ENCODE measurements around the gene RBMS3. TPM values are rescaled to one million over a fixed set of nuclear protein-coding genes. Genes with fewer than 3 reads are reported as not detected.
"Not testable (repeated sequence)": the region's sequence is repeated elsewhere in the genome, so short reads cannot be mapped to it uniquely, and the experiment has no call there.

The RBMS3 gene
- polyA plus RNA-seq, 1 donor, result 27.7 TPM

DNA sequence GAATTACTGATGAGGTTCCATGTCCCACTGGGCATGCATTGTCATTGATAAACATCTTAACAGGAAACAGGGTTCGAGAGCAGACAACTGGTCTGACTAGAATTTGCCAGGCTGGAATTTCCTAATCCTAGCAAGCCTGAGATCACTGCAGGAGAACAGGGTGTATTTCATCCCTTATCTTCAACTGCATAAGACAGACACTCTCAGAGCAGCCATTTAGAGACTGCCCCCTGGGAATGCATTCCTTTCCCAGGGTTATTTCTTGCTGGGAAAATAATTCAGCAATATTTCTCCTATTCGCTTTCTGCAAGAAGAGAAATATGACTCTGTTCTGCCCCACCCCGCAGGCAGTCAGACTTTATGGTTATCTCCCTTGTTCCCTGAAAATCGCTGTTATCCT, 113.1 kb downstream of the RBMS3 start:
- DNase-seq, result not testable (repeated sequence)

DNA sequence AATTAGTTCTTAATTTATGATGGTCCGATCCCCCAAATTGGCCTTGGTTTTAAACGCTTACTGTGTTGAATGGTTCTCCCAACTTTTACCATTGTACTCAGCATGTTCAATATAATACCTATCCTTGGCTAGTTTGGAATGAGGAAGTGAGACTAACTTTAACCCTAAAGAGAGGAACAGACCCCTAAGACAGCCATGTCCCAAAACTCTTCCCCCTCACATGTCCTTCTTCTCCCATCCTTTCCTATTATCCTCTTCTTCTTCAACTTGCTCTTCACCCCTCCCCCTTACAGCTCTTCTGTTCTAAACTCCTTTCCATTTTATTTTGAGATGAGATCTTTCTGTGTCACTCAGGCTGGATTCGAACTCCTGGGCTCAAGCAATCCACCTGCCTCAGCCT, 116.5 kb downstream of the RBMS3 start:
- no peak for DNase-seq

DNA sequence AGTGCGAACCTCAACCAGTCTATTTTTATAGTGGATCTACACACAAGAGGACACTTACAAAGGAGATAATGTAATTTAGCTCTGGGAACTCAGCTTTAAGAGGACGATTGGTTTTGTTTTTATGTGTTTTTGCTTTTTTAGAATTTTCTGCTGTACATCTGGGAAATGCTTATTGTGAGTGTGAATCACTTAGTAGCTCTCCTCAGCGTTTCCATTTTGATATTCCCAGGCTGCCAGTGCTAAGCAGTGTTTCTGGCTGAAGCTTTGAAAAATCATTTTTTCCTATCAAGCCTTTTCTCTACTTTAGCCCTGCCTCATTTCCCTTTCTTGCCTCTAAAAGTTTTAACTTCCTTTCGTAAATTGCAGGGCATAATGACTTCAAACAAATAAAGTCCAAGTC, 117.9 kb downstream of the RBMS3 start:
- peak; percentile 47 for DNase-seq

DNA sequence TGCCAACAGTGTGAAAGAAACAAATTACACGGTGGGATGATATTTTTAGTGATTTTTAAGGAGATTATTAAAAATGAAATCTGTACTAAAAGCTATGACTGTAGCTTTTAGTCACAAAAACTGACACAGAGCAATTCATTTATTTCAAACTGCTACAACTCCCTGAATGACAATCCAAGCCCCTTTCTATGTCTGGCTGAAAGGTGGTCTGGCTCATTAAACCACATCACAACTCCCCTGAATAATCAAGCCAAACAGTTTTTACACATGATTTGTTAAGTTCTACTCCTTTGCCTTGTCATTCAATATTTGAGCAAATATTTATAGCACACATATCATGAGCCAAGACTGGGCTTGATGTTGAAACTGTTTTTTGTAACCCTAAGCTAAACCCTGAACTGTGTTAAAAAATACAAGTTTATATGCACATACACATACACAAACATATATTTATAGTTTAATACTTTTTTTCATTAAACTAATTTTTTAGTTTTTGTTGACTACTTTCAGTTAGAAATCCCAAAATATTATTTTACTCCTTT, 125.5 kb downstream of the RBMS3 start:
- no peak for DNase-seq

DNA sequence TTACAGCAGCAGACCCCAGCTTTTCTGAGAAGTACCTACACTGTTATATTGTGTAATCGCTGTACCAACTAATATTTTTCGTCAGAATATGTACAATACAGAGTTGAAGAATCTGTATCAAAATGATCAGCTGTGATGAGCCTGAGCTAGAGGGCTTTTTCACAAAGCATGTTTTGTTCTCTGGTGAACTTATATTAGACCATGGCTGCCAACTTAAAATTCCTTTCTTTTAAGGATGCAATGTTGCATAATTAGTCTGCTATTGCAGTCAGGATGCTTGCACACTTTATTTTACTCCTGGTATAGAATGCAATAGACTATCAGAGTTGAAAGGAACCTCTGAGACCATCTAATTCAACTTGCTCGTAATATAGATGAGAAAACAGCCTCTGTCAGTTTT, 127.8 kb downstream of the RBMS3 start:
- no peak for DNase-seq

DNA sequence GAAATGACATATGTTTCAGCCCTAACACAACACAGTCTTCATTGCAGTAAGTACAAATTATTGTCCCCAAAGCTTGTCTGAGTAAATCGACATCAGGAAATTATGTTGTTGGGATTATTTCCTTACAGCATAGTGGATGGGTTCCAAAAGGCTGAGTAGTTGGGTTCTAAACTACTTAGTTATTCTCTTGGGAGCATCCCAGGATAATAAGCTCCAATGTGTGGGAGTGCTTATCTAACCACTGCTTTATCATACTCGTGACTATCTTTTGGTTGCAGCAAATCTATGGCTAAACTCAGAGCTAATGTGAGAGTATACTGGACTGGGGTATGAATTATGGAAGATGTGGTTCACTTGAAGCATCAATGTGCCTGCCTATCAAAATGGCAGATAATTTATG, 128.5 kb downstream of the RBMS3 start:
- DNase-seq, result no peak

DNA sequence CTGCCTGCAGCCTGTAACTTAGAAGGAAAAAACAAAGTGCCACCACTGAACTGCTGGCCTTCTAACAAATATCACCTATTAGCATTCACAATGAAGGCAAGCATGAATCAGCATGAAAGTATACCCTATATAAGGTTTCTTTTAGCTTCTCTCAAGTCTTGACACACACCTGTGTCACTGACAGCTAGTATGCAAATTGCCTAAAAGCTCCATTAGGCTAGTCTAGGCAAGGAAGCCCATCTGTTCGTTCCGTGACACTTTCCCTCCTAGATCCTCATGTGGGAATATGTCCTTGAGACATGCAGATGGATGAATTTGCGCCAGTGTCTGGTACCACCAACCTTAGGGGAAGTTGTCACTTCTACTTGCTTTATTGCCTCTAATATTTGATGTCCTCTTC, 129.3 kb downstream of the RBMS3 start:
- DNase-seq, result no peak

DNA sequence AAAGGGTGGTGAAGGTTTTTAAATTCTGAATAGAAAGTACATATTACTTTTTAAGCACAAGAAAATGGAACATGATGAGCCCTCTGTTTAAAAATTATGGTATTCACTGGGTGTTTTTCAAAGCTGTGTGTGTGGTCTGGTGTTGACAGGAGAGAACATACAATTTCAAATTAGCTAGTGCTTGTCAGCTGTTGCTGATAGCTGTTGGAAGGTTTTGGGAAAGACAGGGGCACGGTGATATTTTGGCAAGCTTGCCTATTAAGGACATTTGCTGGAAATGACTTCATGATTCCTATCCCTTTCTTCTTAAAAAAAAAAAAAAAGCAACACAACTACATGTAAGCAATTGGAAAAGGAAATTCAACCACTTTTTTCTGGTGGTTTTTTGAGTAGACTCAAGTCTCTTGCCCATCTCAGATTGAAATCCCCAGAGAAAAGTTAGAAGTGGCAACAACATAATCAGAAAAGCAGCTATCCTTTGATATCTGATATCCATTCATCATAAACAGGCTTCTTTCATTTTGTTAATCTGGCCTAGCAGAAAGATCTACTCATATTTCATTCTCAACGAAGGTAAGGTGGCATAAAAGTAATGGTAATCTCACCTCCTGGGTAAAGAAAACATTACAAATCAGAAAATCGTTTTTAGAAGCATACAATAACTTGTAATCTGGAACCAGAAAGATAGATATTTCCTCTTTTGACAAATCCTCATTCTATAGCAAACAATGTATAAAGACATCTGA, 130.0 kb downstream of the RBMS3 start:
- no peak for DNase-seq

DNA sequence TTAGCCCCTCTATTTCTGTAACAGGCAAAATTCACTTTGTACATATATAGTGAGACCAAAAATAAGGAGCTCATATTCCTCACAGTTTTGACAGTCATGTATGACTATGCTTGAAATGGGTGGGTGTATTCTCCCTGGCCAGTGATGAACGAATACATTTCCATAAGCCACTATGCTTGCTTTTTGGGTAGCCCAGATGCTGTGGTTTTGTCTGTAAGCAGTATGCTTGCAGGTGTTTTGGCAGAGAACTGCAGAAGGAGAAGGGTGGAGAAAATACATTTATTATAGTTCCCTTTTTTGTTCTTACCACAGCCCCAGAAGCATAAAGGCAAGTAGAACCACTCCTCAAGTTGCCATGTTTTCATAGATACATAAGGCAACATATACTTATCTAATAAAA, 131.2 kb downstream of the RBMS3 start:
- DNase-seq, result no peak

DNA sequence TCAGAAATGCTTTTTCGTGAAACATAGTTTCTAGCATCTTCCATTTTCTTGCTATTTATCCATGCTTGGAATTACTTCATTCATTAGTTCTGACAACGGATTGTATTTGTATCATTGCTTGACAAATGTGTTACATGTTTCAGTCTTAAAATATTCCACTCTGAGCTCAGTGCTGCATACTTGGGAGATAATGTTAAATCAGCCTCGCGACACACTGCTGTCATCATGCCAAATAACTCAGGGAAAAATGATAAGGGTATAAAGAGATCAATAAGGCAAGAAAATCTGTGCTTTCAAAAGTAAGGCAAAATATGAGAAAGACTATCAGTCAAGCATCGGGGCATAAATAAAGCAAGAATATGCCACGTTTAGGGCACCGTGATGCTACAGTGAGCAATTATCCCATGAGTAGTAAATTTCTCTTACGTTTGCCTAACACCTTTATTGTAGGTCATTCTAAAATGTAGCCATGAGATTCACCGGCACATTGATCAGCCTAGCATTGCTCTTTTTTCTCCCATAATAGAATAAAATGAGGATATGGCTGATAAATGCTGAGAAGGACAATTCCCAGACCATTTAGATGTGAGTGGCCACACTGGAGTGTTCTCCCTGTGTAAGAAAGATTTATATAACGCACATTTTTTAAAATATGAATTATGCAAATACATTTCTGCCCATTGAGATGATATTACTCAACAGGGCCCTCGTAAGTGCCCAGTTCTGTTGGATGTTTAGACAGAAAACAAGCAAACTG, 133.8 kb downstream of the RBMS3 start:
- DNase-seq, result no peak

DNA sequence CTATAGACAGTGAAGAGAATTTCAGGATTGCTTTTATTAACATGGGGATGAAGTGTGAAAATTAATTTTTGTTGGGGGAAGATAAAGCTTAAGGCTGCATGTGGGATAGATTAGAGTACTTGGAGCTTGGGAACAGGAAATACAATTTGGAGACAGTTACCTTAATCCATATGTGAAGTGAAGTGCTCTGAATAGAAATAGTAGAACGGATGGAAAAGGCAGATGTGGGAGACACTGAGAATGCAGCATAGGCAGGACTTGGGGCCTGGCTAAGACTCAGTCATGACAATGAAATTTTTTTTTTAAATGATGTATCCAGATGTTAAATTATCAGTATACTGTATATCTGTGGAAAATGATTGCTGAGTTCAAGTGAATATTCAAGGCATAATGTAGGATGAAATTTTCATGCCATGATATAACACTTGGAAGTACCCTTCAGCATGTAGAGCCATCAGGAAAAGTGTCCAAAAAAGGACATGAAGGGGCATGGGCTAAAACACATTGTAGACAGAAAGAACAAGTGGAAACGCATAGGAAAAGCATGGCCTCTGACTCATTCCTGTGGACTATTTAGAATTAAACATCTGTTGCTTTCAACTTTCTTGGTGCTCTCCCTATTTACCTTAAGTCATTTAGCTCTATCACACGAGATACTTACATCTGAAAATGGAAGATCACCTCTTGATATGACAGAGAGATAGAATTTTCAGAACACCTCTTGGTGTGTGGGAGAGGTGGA, 134.8 kb downstream of the RBMS3 start:
- DNase-seq, result peak; percentile 66

DNA sequence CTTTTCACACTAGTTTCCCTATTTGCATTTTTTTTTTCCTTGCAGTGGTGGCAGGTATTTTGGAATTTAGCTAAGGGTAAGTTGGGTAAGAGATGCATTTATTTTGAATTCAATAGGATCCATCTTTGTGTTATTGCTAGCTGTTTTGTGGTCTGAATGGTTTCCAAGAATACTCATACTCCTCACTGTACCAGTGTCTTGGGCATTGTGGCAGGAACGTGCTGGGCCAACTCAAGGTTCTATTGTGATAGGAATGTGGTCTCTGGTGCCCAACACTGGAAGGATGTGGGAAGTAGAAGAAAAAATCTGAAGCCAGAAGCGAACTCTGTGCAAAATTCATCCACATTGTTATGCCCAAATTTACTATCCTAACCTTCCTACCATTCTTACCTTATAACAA, 135.6 kb downstream of the RBMS3 start:
- no peak for DNase-seq

DNA sequence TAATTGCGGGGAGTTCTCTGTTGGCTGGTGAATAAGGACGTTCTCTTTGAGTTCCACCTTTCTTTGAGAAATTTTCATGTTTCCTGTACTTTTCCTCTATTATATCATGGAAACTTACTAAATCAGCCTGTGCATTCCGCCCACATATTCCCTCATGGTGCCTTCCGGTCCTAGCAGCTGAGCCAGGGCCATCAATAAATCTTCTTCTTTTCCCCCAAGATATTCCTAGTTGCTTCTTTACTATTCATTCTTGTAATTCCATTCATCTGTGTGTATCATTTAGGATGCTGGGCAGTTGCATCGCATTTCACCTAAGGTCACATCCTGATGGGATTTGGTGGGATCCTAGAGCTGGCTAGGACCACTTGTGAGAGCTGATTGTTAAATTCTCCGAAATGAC, 139.2 kb downstream of the RBMS3 start:
- DNase-seq, result no peak

DNA sequence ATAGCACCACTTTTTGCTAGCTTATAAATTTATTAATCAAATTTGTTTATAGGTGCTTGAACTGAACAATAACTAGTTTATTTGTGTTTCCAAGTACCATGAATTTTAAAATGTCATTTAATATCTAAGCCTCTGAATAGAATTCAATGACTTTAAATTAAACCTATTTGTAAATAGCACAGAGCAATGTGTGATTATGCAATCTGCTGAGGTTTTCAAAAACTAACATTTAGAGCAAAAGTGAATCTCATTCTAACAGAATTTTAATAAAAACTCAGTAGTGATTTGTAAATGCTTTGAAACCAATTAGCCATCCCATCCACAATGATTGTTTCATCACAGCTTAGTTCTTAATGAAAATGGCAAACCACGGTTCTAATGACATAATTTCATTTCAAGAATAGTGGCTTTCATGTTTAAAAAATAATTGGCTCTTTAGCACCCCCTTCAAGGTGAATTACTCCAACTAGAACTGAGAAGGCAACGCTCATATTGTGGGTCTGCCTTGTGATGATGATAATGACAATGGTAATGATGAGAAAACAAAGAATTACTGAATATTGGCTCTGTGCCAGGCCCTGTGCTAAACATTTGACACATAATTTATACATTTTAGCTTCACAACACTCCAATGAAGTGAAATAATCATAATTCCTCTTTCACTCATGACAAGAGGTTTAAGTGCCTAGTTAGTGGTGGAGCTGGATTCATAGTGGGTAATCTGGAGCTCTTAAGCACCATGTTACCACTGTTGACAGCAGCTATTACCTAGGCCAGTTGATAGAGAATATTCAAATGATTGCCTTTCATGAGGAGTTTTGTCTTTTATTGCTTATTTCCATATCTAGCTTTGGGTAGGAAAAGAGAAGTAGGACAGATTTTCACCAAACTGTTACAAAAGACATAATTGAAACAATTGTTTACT, 145.7 kb downstream of the RBMS3 start:
- no peak for DNase-seq

DNA sequence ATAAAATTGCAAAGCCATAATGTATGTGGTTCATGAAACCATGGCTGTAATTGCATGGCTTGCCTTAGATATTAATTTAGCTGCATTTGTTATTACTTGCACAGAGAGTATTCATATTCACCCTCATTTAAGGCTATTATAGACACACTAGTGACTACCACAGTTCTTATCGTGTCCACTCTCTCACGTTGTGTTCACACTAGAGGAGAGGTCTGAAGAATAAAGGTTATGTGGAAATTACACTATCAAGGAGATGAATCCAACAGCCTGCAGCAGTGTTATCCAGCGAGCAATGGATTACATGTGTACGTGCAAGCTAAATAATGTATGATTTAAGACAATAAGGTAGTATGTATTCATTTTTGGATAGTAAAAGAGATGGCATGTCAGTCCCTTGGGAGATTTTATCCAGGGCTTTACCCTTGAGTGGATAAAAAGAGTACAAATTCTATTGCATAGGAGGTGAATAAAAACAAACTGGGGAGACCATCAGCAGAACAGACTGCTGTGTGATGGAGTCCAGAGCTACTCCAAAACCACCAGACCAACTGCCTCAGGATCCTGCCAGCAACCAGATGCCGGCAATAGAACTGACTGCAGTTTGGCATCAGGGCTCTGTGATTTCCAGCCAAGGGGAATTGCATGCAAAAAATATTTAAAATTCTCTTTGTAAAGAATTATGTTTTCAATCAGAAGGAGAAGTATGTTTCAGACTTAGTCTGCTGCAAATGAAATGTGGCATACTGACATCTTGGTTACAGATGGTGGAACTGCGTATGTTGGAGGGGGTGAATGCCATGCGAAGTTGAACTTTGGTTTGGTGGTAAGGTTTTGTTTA, 146.6 kb downstream of the RBMS3 start:
- DNase-seq, result no peak

DNA sequence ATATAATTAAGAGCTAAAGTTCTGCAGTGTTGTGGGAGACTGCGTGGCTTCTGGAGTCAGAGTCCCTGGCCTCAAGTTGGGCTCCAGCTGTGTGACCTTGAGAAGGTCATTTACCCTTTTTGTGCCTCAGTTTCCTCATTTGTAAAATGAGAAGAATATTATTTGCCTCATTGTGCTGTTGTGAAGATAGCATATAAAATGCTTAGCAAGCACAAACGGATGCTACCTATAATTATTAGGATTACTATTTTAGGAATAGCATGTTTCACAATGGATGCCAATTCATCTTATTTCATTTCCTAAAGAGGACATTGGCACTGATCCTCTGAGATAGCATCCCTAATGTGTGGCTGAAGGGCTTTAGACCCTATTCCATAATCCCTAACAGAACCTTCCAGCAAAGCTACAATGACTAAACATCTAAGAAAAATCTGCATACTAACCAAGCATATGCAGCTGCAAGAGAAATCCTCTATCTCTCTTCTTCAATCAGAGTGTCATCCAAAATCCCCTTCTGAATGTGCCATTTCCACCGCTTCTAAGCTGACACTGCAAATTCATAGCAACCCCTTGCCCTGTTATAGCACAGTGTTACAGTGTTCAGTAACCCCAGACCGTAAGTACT, 148.3 kb downstream of the RBMS3 start:
- DNase-seq, result no peak

DNA sequence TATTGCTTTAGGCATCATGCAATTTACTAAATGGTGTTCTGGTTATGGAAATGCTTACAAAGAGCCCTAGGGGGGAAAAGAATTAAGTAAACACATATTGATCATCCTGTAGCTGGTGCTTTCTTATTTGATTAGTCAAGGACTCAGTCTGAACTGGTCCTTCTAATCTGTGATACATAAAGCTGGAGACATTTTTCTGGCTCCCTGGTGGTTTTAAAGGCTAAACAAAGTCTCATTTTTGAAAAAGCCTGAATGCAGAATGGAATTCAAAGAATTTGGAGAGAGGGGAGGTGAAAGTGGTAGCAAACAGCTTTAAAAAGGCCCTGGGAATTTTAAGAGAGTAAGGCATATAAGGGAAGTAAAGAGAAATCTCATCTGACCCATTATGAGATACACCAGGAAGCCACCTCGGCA, 149.7 kb downstream of the RBMS3 start:
- DNase-seq, result no peak

DNA sequence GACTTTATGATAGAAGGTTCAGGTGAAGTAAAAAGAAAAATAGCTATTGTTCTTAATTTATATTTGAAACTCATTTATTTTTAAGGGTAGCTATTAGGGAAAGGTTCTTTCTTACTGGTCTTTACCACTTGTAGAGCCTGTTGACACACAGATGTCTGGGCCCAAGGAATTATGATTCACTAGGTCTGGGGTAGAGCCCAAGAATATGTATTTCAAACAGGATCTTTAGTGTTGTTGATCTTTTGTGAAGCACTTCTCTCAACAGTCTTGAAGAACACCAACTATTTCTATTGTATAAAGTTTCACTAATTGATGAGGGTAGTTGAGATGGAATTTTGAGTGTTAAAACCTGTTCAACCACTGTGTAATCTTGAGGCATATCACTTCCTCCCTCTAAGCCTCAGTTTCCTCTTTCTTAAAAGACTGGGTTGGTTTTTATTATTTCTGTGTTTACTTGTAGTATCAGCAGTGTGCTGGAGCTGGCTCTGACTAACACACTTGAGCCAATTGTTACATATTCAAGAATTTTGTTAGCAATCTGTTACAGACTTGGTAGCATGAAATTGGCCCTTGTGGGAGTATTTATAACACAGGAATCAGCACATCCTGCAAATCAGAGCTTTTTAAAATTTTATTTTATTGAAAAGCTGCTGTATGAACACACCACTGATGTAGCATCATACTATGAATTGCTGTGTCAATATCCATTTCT, 155.9 kb downstream of the RBMS3 start:
- DNase-seq, result no peak

DNA sequence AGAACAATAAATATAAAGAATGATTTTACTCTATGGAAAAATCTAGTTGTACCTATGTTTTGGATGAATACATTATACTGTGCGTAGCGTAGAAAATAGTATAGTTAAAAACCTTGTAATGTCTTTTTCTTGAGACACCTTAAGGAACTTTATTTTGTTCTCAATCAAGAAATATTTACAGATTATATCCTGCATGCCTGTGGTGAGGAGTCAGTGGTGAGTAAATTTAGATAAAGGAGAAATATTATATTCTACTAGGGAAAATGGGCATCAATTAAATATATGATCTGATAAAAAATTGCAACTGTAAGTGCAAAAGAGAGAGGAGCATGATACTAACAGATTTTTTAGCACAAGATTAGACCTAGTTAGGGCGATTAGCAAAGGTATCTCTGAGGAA, 157.7 kb downstream of the RBMS3 start:
- no peak for DNase-seq
